CD14-positive monocyte (primary cell): Measurements from ENCODE around the gene FIBCD1. TPM values are rescaled to one million over a fixed set of nuclear protein-coding genes. Genes with fewer than 3 reads are reported as not detected.

Experiments
- DNase-seq, 3 donors: peaks; one replicate each; pipeline ENCODE4 v3.0.0-alpha.2; 2011 to 2022
- H2AFZ ChIP-seq: 2 replicates; pipeline ENCODE4 v1.6.0; 2012; ENCODE audit warnings: mild to moderate bottlenecking, low read depth, low read length, inconsistent platforms; ENCODE audit not compliant: insufficient read depth, poor library complexity, severe bottlenecking
- H3K27ac ChIP-seq, 2 donors: 1 replicate in 1 of 2; 2 replicates in 1 of 2; pipeline ENCODE4 v1.5.1; 2012 to 2013; ENCODE audit warnings: low read length in 2 of 2, control low read depth in 1 of 2, inconsistent platforms in 1 of 2, low read depth in 1 of 2, mild to moderate bottlenecking in 1 of 2
- H3K27me3 ChIP-seq, 2 donors: one replicate each; pipeline versions ENCODE4 v1.6.0 to v1.6.1; 2011 to 2013; ENCODE audit warnings: low read length in 2 of 2; ENCODE audit not compliant: control insufficient read depth in 2 of 2, insufficient read depth in 2 of 2
- H3K36me3 ChIP-seq, 2 donors: replicated peaks in 1 of 2; 1 replicate in 1 of 2; 2 replicates in 1 of 2; pipeline versions ENCODE4 v1.5.1 to v1.6.1; 2012 to 2013; ENCODE audit warnings: low read length in 2 of 2, control low read depth in 1 of 2, inconsistent platforms in 1 of 2, mild to moderate bottlenecking in 1 of 2; ENCODE audit not compliant: insufficient read depth in 2 of 2, control insufficient read depth in 1 of 2
- H3K4me1 ChIP-seq, 2 donors: 1 replicate in 1 of 2; 2 replicates in 1 of 2; pipeline versions ENCODE4 v1.5.1 to v1.6.1; 2012 to 2013; ENCODE audit warnings: low read length in 2 of 2, control low read depth in 1 of 2, inconsistent platforms in 1 of 2, mild to moderate bottlenecking in 1 of 2, moderate library complexity in 1 of 2; ENCODE audit not compliant: insufficient read depth in 2 of 2, control insufficient read depth in 1 of 2
- H3K4me2 ChIP-seq: replicated peaks from 2 replicates; pipeline ENCODE3; 2012; ENCODE audit warnings: low read length, moderate library complexity, mild to moderate bottlenecking; ENCODE audit not compliant: poor library complexity, severe bottlenecking; ENCODE audit errors: extremely low read depth
- H3K4me3 ChIP-seq, 3 experiments: fragments of 200-600 bp in 1 of 3; sonication (generic) in 1 of 3; replicated peaks in 1 of 3; 1 replicate in 2 of 3; 2 replicates in 1 of 3; pipeline ENCODE4 v1.5.1; 2011 to 2013; ENCODE audit warnings: low read length in 3 of 3, mild to moderate bottlenecking in 3 of 3, control low read depth in 2 of 3, low read depth in 2 of 3, inconsistent platforms in 1 of 3, moderate library complexity in 1 of 3
- H3K79me2 ChIP-seq: 2 replicates; pipeline ENCODE4 v1.6.0; 2012; ENCODE audit warnings: mild to moderate bottlenecking, control low read depth, inconsistent platforms, low read length, moderate library complexity; ENCODE audit not compliant: insufficient read depth
- H3K9ac ChIP-seq: 2 replicates; pipeline ENCODE4 v1.6.0; 2017; ENCODE audit warnings: low read length, mild to moderate bottlenecking; ENCODE audit not compliant: insufficient read depth, poor library complexity, severe bottlenecking
- H3K9me3 ChIP-seq, 2 donors: replicated peaks in 1 of 2; 1 replicate in 1 of 2; 2 replicates in 1 of 2; pipeline versions ENCODE4 v1.5.1 to v1.6.1; 2012 to 2013; ENCODE audit warnings: low read length in 2 of 2, control low read depth in 1 of 2; ENCODE audit not compliant: control insufficient read depth in 1 of 2, insufficient read depth in 1 of 2
- H4K20me1 ChIP-seq: 2 replicates; pipeline ENCODE4 v1.6.0; 2012; ENCODE audit warnings: mild to moderate bottlenecking, low read length, control low read depth, moderate library complexity; ENCODE audit not compliant: insufficient read depth
- H3K27ac Mint-ChIP-seq, 7 donors: one replicate each; pipeline ENCODE4 v1.8.0; 2020; ENCODE audit warnings: mild to moderate bottlenecking in 7 of 7, mixed read lengths in 7 of 7, moderate library complexity in 6 of 7, inconsistent platforms in 2 of 7
- H3K27me3 Mint-ChIP-seq, 3 donors: one replicate each; pipeline ENCODE4 v1.8.0; 2021 to 2022; ENCODE audit warnings: low read depth in 3 of 3, mild to moderate bottlenecking in 3 of 3, mixed read lengths in 3 of 3, moderate library complexity in 3 of 3, inconsistent platforms in 1 of 3
- H3K36me3 Mint-ChIP-seq, 2 donors: one replicate each; pipeline ENCODE4 v1.8.0; 2020; ENCODE audit warnings: mixed read lengths in 2 of 2, inconsistent platforms in 1 of 2, mild to moderate bottlenecking in 1 of 2
- H3K4me1 Mint-ChIP-seq: one replicate; pipeline ENCODE4 v1.8.0; 2020; ENCODE audit warnings: mild to moderate bottlenecking, mixed read lengths
- H3K4me3 Mint-ChIP-seq, 2 donors: one replicate each; pipeline ENCODE4 v1.8.0; 2020; ENCODE audit warnings: mild to moderate bottlenecking in 2 of 2, mixed read lengths in 2 of 2, moderate library complexity in 1 of 2
- H3K9me3 Mint-ChIP-seq, 7 donors: one replicate each; pipeline ENCODE4 v1.8.0; 2020 to 2022; ENCODE audit warnings: mixed read lengths in 7 of 7, mild to moderate bottlenecking in 6 of 7, moderate library complexity in 6 of 7, inconsistent platforms in 2 of 7
- WGBS: methylation state at CpG from one replicate; pipeline ENCODE4 v1.1.5; 2013; ENCODE audit warnings: missing lambda C conversion rate; ENCODE audit not compliant: insufficient coverage; 5-methylcytosine and 5-hydroxymethylcytosine counted together
- intact Hi-C, 2 donors: fragments of 100-400 bp; cut with micrococcal nuclease; formaldehyde crosslinking; loops; one replicate each; pipeline versions ENCODE4 v1.15.0 to v1.15.1; 2023
- polyA plus RNA-seq, 3 donors: library from polyadenylated mRNA; depleted of rRNA in 1 of 3; unstranded in 2 of 3; stranded (reverse) in 1 of 3; fragments of 300-500 nt in 2 of 3; fragments of >200 nt in 1 of 3; fragmentation: Illumina TruSeq in 2 of 3; gene quantifications; 1 replicate in 2 of 3; 2 replicates in 1 of 3; pipeline ENCODE4 v1.2.3, GENCODE V29; 2012 to 2021
- TF ChIP-seq, protein P1 (sequence below): fragments of 200-600 bp; IDR thresholded peaks from one replicate; pipeline ENCODE4 v1.8.0; 2022; ENCODE audit warnings: antibody characterized with exemption, mild to moderate bottlenecking

Gene FIBCD1
- polyA plus RNA-seq, 3 donors, result not detected

DNA sequence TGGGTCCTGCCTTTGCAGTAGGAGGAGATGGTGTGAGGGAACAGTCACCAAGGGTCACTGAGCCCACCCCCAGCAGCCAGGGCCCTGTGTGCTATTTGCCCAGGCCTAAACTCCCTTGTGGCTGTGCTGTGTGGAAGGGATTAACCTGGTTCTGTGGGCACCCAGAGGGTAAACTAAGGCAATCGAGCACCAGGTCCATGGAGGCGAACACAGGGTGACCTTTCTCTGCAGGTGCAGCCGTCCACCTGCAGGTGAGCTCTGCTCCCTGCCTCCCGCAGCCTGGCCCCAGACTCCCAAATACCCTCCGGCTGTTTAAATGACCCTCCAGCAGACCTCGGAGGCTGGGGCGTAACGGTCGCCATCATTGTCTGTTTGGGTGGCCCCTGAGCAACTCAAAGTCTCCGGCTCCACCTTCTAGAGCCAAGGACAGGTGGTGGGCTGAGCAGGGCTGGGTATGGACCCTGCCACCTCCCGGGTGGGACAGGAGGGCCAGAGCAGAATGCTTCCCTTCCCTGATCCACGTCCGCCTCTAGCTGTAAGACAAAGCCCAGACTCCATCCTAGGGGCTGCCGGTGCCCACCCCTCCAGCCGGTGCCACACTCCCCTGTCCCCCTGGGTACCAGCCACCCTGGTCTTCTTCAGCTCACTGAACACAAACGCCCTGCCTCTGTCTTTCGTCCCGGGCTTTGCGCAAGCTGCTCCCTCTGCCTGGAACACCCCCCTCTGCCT, 34.1 kb upstream of the FIBCD1 start:
- Histone ChIP-seq H3K9ac (no peak overlapping the region), H2AFZ (no peak overlapping the region), H4K20me1 (no peaks in the 10 kb centered on the region), H3K36me3 (no peaks in the 10 kb centered on the region), H3K27me3 (no peaks in the 10 kb centered on the region), H3K4me1 (peaks cover 0 to 5% of the 10 kb centered on the region in 2 donors), H3K4me2 (no peak overlapping the region), H3K4me3 (no peak overlapping the region), H3K27ac (no peak overlapping the region), H3K79me2 (no peaks in the 10 kb centered on the region), H3K9me3 (no peaks in the 10 kb centered on the region)
- intact Hi-C loops, result no loop called here
- WGBS, result 91% methylated on average over 18 of the region's 19 CpGs
- no peak for DNase-seq
- Mint-ChIP-seq H3K4me1 (peaks cover 8% of the 10 kb centered on the region), H3K27me3 (peaks cover 4 to 14% (median 9%) of the 10 kb centered on the region in 3 donors), H3K36me3 (no peaks in the 10 kb centered on the region), H3K27ac (no peak overlapping the region), H3K9me3 (peaks cover 0 to 2% (median 0%) of the 10 kb centered on the region in 7 donors), H3K4me3 (no peak overlapping the region)
- TF ChIP-seq, protein P1, sequence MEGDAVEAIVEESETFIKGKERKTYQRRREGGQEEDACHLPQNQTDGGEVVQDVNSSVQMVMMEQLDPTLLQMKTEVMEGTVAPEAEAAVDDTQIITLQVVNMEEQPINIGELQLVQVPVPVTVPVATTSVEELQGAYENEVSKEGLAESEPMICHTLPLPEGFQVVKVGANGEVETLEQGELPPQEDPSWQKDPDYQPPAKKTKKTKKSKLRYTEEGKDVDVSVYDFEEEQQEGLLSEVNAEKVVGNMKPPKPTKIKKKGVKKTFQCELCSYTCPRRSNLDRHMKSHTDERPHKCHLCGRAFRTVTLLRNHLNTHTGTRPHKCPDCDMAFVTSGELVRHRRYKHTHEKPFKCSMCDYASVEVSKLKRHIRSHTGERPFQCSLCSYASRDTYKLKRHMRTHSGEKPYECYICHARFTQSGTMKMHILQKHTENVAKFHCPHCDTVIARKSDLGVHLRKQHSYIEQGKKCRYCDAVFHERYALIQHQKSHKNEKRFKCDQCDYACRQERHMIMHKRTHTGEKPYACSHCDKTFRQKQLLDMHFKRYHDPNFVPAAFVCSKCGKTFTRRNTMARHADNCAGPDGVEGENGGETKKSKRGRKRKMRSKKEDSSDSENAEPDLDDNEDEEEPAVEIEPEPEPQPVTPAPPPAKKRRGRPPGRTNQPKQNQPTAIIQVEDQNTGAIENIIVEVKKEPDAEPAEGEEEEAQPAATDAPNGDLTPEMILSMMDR, result no peak

DNA sequence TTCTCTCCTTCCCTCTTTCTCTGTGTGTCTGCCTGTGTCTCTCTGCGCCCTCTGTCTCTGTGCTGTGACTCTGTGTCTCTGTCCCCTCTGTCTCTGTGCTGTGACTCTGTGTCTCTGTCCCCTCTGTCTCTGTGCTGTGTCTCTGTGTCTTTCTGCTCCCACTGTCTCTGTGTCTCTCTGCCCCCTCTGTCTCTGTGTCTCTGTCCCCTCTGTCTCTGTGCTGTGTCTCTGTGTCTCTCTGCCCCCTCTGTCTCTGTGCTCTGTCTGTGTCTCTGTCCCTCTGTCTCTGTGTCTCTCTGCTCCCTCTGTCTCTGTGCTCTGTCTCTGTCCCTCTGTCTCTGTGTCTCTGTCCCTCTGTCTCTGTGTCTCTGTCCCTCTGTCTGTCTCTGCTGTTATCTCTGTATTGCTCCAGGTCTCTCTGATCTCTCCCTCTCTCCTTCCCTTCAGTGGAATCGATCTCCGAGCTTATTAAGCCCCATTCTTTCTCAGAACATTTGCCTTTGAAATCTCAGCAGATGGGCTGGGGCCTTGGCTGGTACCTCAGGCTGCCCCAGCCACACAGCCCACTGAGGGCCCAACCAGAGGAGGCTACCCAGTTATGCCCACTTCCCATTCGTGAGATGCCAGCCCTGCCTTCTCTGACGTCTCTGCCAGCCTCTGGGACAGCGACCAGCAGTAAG, 33.4 kb upstream of the FIBCD1 start:
- 98% methylated on average over 5 of the region's 6 CpGs for WGBS
- Mint-ChIP-seq H3K27me3 (peaks cover 4 to 14% (median 6%) of the 10 kb centered on the region in 3 donors), H3K4me3 (no peak overlapping the region), H3K4me1 (peaks cover 8% of the 10 kb centered on the region), H3K27ac (peak overlapping the region in 1 of 7 donors; percentile 26), H3K36me3 (no peaks in the 10 kb centered on the region), H3K9me3 (peaks cover 0 to 2% (median 0%) of the 10 kb centered on the region in 7 donors)
- no peak for DNase-seq
- H3K36me3 ChIP-seq, result no peaks in the 10 kb centered on the region
- H3K27ac ChIP-seq, result no peak overlapping the region
- H3K4me2 ChIP-seq, result no peak overlapping the region
- TF ChIP-seq, protein P1, result no peak
- no peaks in the 10 kb centered on the region for H3K27me3 ChIP-seq
- H3K4me3 ChIP-seq, result no peak overlapping the region
- H2AFZ ChIP-seq, result no peak overlapping the region
- H4K20me1 ChIP-seq, result no peaks in the 10 kb centered on the region
- intact Hi-C loops, result no loop called here
- H3K9me3 ChIP-seq, result no peaks in the 10 kb centered on the region
- peaks cover 0 to 5% of the 10 kb centered on the region in 2 donors for H3K4me1 ChIP-seq
- H3K79me2 ChIP-seq, result no peaks in the 10 kb centered on the region
- no peak overlapping the region for H3K9ac ChIP-seq
